MCF 10A (cell line): Measurements from ENCODE around the gene AK5. TPM values are rescaled to one million over a fixed set of nuclear protein-coding genes. Genes with fewer than 3 reads are reported as not detected.

Experiments used
- BruUV-seq: library from RNA; stranded (reverse); fragments of 400-500 nt; replicated peaks from 2 replicates; lab custom pipeline; 2021; lab: Mats Ljungman, UMichigan
- CTCF ChIA-PET: fragments of 300-600 bp; sonication (Branson Sonifier 250); formaldehyde crosslinking; extraction: SDS; loops from one replicate; lab custom pipeline; 2021; ENCODE audit warnings: antibody characterized with exemption, inconsistent platforms; lab: Yijun Ruan, JAX
- POLR2A ChIA-PET: fragments of 300-600, 350-650 bp; sonication (Branson Sonifier 250); formaldehyde crosslinking; extraction: SDS; loops from one replicate; lab custom pipeline; 2020; ENCODE audit warnings: antibody characterized with exemption, inconsistent platforms; lab: Yijun Ruan, JAX
- DNase-seq: peaks from one replicate; pipeline ENCODE4 v3.0.0-alpha.2; 2018; ENCODE audit not compliant: unreplicated experiment
- H3K27ac Mint-ChIP-seq: one replicate; pipeline ENCODE4 v1.8.0; 2022; ENCODE audit warnings: mild to moderate bottlenecking, low read depth, mixed read lengths; ENCODE audit not compliant: unreplicated experiment
- H3K27me3 Mint-ChIP-seq: one replicate; pipeline ENCODE4 v1.8.0; 2022; ENCODE audit warnings: mixed read lengths; ENCODE audit not compliant: insufficient read depth, unreplicated experiment
- H3K36me3 Mint-ChIP-seq: one replicate; pipeline ENCODE4 v1.8.0; 2022; ENCODE audit warnings: mild to moderate bottlenecking, moderate library complexity, mixed read lengths; ENCODE audit not compliant: insufficient read depth, unreplicated experiment
- H3K4me1 Mint-ChIP-seq: one replicate; pipeline ENCODE4 v1.8.0; 2022; ENCODE audit warnings: mixed read lengths; ENCODE audit not compliant: insufficient read depth, unreplicated experiment
- H3K4me3 Mint-ChIP-seq: one replicate; pipeline ENCODE4 v1.8.0; 2022; ENCODE audit warnings: mild to moderate bottlenecking, moderate library complexity, mixed read lengths; ENCODE audit not compliant: unreplicated experiment
- H3K9me3 Mint-ChIP-seq: one replicate; pipeline ENCODE4 v1.8.0; 2022; ENCODE audit warnings: mixed read lengths; ENCODE audit not compliant: unreplicated experiment
- intact Hi-C: fragments of 100-400 bp; cut with micrococcal nuclease; formaldehyde crosslinking; loops from 2 replicates; pipeline ENCODE4 v1.14.1; 2022
- total RNA-seq: library from RNA; stranded (reverse); gene quantifications from 2 replicates; pipeline ENCODE4 v1.2.3, GENCODE V29; 2022
- TF ChIP-seq, protein P1 (sequence below): fragments of 200-600 bp; IDR thresholded peaks from one replicate; pipeline ENCODE4 v1.8.0; 2022; ENCODE audit warnings: antibody characterized with exemption, mild to moderate bottlenecking; ENCODE audit not compliant: unreplicated experiment

The AK5 gene
- total RNA-seq, 1 experiment from 2014 or later = not detected

DNA sequence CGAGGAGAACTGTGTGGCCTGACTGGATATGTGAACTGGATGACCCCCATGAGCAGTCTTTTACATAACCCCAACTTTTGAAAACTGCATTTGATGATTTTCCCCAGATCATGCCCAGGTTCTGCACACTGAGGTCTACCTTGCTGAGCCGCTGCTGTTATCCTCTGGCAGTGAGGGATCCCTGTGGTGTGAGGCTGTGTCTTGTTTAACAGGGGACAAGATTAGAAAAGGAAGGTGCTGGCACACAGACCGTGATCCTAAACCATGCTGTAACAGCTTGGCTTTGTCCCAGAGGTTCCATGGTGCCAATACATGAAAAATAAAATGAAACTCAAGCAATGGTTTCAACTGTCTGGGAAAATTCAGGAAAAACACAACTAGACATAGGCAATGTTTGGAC, 266.5 kb downstream of the AK5 start:
- Mint-ChIP-seq H3K9me3 (no peaks in the 10 kb centered on the region), H3K4me3 (no peak overlapping the region), H3K27me3 (no peaks in the 10 kb centered on the region), H3K36me3 (no peaks in the 10 kb centered on the region), H3K4me1 (peaks cover 7% of the 10 kb centered on the region), H3K27ac (no peak overlapping the region)
- no peak for DNase-seq
- intact Hi-C loops = no loop called here
- TF ChIP-seq, protein P1, sequence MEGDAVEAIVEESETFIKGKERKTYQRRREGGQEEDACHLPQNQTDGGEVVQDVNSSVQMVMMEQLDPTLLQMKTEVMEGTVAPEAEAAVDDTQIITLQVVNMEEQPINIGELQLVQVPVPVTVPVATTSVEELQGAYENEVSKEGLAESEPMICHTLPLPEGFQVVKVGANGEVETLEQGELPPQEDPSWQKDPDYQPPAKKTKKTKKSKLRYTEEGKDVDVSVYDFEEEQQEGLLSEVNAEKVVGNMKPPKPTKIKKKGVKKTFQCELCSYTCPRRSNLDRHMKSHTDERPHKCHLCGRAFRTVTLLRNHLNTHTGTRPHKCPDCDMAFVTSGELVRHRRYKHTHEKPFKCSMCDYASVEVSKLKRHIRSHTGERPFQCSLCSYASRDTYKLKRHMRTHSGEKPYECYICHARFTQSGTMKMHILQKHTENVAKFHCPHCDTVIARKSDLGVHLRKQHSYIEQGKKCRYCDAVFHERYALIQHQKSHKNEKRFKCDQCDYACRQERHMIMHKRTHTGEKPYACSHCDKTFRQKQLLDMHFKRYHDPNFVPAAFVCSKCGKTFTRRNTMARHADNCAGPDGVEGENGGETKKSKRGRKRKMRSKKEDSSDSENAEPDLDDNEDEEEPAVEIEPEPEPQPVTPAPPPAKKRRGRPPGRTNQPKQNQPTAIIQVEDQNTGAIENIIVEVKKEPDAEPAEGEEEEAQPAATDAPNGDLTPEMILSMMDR = no peak
- no TSS peak for BruUV-seq
- ChIA-PET CTCF (interaction anchor here (2.9 kb wide), 1 partner anchor 15 kb away, joined by 8 read pairs; no protein-coding TSS in a partner anchor), POLR2A (no interaction called here)

DNA sequence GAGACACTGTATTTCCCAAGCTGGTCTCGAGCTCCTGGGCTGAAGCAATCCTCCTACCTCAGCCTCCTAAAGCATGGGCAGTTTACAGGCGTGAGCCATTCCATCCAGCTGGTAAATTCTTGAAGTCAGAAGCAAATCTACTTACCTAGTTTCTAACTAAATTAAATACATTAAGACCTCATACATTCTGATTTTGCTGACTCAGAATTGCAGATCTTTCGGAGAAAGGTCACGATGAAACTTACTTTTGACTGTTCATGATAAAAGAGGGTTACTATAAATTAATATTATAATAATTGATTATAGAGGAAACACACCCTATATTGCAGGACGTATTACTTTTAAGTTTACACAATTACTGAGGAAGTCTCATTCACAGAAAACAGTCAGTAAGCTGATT, 268.3 kb downstream of the AK5 start:
- Mint-ChIP-seq H3K27me3 (no peaks in the 10 kb centered on the region), H3K9me3 (no peaks in the 10 kb centered on the region), H3K4me1 (no peaks in the 10 kb centered on the region), H3K27ac (no peak overlapping the region), H3K4me3 (no peak overlapping the region), H3K36me3 (peaks cover 6% of the 10 kb centered on the region)
- BruUV-seq = no TSS peak
- TF ChIP-seq, protein P1 = no peak
- ChIA-PET POLR2A (no interaction called here), CTCF (interaction anchor here (1.1 to 2.9 kb wide), 3 partner anchors 9 to 23 kb away, joined by 3 to 8 read pairs (median 3); no protein-coding TSS in a partner anchor)
- intact Hi-C loops = no loop called here
- DNase-seq = no peak

DNA sequence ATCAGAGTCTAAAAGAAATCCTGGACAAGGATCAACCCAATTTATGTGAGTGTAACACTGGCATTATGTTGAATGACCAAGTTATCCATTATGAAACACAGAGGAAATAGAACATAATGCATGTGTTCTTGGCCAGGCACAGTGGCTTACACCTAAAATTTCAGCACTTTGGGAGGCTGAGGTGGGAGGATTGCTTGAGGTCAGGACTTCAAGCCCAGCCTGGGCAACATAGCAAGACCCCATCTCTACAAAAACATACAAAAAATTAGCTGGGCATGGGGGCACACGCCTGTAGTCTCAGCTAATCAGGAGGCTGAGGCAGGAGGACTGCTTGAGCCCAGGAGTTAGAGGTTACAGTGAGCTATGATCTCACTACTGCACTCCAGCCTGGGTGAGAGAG, 270.8 kb downstream of the AK5 start:
- no TSS peak for BruUV-seq
- TF ChIP-seq, protein P1 = no peak
- intact Hi-C loops = no loop called here
- Mint-ChIP-seq H3K27ac (no peak overlapping the region), H3K4me3 (no peak overlapping the region), H3K4me1 (no peaks in the 10 kb centered on the region), H3K9me3 (no peaks in the 10 kb centered on the region), H3K36me3 (peaks cover 11% of the 10 kb centered on the region), H3K27me3 (no peaks in the 10 kb centered on the region)
- POLR2A ChIA-PET = interaction anchor here (0.6 kb wide), 1 partner anchor 224 kb away, joined by 3 read pairs; no protein-coding TSS in a partner anchor
- DNase-seq = no peak
- CTCF ChIA-PET = no interaction called here

DNA sequence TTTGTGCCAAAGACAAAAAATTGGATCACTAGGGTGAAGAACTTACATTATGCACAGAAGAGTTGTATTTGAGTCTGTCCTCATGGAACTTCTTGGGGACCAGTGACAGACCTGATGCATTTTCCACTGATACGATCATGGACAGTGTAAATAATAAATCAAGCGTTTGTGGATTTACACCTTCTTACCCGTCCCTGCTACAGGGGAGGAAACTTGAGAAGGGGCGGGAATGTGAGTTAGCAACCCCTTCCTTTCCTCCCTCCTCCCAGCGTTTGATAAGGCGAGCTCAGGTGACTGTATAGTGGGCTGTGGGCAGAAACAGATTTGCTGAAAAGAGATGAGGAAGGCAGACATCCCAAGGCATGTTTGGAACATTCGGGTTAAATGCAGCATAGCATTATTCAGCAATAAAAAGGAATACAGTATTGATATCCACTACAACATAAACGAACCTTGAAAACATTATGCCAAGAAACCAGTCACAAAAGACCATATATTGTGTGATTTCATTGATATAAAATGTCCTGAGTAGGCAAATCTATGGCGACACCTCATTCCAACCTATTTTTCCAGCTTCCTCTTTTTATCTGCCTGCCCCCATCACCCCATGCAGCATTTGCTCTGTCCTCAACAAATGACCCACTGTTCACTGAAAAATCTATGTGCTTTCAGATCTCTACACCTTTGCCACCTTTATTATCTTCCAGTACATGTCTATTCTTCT, 271.9 kb downstream of the AK5 start:
- CTCF ChIA-PET = interaction anchor here (0.9 kb wide), 1 partner anchor 21 kb away, joined by 3 read pairs; no protein-coding TSS in a partner anchor
- Mint-ChIP-seq H3K4me1 (no peaks in the 10 kb centered on the region), H3K27ac (no peak overlapping the region), H3K9me3 (no peaks in the 10 kb centered on the region), H3K36me3 (peaks cover 22% of the 10 kb centered on the region), H3K4me3 (no peak overlapping the region), H3K27me3 (no peaks in the 10 kb centered on the region)
- TF ChIP-seq, protein P1 = no peak
- intact Hi-C loops = no loop called here
- DNase-seq = no peak
- POLR2A ChIA-PET = no interaction called here
- BruUV-seq = no TSS peak
